ENCODE measurements around the gene ADGRF1. TPM values are rescaled to one million over a fixed set of nuclear protein-coding genes. Genes with fewer than 3 reads are reported as not detected.
"Not testable (repeated sequence)": the region's sequence is repeated elsewhere in the genome, so short reads cannot be mapped to it uniquely, and the experiment has no call there.

ADGRF1 gene
- 0.82 TPM in 1 of 2 replicates, not detected in the other for total RNA-seq

DNA sequence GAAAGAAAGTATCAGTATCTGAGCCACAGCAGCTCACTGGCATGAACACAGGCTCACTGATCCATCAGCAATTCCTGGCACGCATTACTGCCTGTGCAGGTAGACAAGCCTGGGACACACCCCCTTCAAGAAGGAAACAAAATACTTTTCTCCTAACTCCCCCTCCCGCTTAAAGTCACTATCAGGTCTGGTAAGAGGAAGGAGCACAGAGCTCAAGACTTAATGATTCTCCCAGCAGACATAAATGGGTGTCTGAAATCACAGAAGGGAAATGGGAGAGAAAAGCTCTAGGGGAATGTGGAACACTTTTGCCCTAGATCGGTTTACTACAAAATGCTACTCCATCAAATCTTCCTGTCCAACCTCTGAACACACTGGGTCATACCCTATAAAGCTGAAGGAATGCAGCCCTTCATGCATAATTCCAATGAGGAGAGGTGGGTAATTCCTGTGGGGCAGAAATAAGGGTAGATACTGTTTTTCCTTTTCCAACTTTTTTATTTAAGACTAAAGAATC lies at the start of gene ADGRF1:
Gene ADGRF1 (minus strand): TSS at position 58 of the 517 bp plus-strand sequence. CDS start 13,271 bp downstream, outside the sequence.
- no peak for DNase-seq (ENCODE audit: extremely low read depth, low read depth, low spot score)

DNA sequence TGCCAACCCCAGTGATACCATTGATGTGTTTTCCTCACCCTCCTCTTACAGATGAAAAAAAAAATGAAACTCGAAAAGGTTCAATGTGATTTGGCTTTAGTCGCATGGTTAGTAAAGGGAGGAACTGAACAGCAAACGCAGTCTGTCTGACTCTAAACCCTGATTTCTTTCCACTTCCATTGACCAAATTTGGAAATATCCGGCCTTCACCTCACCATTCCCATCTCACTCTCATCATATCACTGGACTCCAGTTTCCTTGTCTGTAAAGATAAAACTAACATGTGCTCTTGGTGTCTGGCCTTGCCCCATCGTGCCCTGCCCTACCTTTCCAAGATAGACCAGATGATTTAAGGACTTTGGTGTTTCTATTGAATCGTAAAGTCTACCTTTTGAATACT lies 48.7 kb upstream of the ADGRF1 start:
- no peak for DNase-seq (ENCODE audit: extremely low read depth, low read depth, low spot score)

DNA sequence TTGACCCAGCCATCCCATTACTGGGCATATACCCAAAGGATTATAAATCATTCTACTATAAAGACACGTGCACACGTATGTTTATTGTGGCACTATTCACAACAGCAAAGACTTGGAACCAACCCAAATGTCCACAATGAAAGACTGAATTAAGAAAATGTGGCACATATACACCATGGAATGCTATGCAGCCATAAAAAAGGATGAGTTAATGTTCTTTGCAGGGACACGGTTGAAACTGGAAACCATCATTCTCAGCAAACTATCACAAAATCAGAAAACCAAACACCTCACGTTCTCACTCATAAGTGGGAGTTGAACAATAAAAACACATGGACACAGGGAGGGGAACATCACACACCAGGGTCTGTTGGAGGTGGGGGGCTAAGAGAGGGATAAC lies 47.3 kb upstream of the ADGRF1 start:
- DNase-seq (ENCODE audit: extremely low read depth, low read depth, low spot score), result not testable (repeated sequence)

DNA sequence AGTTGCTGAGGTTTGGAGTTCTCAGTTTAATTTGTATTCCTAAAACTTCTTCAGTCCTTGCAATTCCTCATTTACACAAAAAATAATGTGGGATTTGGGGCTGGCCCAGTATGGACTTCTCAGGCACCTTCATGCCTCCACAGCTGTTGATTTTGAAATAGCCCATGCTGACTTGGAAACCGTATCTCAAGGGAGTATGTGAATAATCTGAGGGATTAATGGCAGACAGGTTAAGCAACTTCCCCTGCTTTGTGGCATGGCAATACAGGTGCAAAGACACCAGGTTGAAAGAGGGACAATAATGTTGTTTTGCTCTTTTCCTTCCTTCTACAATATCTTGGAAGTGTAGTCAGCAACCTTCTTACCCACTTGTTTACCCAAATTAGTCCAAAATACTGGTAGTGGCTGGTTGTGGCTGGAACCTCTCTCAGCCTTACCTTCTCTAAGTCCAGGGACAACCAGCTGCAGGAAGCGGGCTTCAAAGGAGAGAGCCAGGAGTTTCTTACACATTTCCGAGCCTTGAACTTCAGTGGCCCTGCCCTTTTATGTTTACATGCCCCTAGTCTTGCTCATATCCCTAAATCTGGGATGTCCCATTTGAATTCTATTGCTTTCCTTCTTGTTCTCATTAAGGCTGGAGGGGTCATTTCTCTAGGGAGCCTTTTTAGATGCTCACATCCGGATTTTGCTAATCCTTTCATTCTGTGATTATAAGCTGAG lies 44.1 kb upstream of the ADGRF1 start:
- DNase-seq (ENCODE audit: extremely low read depth, low read depth, low spot score), result no peak

DNA sequence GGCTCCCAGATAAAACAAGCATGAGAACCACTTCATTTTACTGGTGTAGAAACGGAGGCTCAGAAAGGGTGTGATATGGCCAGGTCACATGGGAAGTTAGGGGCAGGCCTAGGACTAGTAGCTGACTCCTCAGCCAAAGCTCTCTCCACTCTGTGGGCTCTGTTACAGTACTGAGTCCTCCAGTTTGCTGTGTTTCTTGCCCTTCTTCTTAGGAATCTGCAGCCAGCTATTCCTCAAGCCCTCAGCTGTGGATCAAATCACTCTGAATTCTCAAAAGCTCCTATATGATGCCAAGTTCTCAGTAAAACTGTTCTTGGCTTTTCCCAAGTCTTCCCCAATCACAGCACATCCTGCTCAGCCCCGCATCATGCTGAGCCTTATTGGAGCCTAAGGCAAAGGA lies 42.5 kb upstream of the ADGRF1 start:
- no peak for DNase-seq (ENCODE audit: extremely low read depth, low read depth, low spot score)

DNA sequence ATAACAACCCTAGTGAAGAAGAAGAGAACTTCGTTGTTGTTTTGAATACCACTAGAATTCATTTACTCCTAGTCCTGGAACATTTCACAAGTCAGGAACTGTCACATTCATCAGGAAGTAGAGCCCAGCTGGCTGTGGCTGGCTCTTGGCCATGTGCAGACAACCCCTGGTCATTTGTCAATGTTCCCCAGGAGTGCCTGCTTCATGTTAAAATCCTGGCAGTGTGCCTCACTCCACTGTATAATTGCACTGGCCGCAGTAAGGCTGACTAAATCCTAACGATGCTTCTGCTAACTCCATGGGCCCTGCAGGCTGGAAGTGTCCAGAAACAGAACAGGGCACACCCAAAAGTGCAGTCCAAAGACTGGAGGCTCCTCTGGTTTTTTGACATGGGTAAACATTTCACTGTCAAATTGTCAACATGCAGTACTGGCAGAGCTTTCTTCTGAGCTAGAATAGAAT lies 41.5 kb upstream of the ADGRF1 start:
- no peak for DNase-seq (ENCODE audit: extremely low read depth, low read depth, low spot score)

DNA sequence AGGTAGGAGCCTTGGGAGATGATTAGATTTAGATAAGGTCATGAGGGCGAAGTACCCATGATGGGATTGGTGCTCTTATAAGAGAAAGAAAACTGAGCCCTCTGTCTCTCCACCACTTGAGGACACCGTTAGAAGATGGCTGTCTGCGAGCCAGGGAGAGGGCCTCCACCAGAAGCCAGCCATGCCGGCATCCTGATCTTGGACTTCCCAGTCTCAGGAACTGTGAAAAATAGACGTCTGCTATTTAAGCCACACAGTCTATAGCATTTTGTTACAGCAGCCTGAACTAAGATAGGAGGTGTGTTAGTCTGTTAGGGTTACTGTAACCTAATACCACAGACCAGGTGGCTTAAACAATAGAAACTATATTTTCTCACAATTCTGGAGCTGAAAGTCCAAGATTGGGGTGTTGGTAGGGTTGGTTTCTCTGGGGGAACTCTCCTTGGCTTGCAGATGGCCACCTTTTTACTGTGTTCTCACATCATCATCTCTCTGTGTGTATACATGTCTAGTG lies 38.0 kb upstream of the ADGRF1 start:
- DNase-seq (ENCODE audit: extremely low read depth, low read depth, low spot score), result no peak

DNA sequence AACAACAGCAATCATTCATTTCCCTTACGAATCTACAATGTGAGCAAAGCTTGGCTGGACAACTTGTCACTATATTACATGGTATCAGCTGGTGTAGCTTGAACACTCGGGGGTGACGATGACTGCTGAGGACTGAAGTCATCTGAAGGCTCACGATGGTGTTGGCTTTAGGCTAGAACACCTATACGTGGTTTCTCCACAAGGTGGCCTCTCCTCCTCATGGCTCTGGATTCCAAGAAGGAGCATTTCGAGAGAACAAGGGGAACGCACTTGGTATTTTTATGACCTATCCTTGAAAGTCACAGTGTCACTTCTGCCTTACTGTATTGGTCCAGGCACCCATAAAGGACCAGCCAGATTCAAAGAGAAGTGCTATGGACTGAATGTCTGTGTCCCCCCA lies 37.5 kb upstream of the ADGRF1 start:
- no peak for DNase-seq (ENCODE audit: extremely low read depth, low read depth, low spot score)

DNA sequence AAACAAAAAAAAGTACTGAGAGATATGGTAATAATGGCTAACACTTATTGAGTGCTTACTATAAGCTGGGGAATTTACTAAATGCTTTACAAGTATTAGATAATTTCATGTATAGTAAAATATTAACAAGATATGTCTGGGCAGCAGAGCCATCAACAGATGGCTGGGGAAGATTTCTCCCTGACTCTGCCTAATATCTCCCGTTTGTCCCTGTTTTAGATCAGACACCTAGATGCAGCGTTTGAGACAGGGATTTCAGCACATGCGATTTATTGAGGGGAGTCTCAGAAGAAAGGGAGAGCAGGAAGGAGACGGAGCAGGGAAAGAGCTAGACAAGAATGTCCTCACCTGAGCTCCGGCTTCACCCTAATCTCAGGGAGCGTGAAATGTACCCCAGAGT lies 36.9 kb upstream of the ADGRF1 start:
- no peak for DNase-seq (ENCODE audit: extremely low read depth, low read depth, low spot score)

DNA sequence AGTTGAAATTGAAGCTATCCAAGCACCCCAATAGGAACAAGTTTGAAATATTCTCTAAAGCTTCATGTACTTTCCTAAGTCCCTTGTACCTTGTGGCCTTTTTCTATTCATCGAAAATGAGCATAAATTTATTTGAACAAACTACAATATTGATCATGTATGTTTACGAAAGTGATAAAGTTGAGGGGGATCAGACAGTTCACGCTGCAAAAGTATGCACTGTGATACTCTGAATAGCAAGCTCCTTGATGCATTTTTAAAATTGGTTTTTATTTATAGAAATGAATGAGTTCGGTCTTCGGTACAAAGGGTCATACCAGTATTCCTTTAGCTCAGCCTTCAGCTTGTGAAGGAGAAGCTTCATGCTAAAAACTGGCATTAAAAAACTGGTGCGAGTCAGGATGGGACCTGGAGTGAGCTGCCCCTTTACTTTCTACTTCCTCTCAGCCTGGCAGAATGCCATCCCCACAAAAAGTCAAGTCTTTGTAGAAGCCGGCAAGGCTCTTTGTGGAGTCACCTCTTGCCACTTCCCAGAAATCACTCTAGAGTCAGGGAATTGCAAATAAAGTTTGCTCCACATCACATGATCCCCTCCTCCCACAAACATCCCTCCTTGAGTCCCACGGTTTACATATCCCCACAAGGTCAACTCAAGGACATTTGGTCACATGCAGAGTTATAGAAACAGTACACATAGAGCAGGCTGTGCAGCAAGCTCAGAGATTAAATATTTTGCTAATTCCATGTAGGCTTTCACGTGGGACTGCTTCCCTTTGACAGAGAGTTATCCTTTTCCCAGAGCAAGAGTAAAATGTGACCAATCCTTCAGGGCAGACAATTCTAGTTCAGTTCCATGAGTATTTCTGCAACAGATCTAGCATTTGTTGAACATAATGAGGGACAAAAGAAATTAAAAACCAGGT lies 34.6 kb upstream of the ADGRF1 start:
- no peak for DNase-seq (ENCODE audit: extremely low read depth, low read depth, low spot score)

DNA sequence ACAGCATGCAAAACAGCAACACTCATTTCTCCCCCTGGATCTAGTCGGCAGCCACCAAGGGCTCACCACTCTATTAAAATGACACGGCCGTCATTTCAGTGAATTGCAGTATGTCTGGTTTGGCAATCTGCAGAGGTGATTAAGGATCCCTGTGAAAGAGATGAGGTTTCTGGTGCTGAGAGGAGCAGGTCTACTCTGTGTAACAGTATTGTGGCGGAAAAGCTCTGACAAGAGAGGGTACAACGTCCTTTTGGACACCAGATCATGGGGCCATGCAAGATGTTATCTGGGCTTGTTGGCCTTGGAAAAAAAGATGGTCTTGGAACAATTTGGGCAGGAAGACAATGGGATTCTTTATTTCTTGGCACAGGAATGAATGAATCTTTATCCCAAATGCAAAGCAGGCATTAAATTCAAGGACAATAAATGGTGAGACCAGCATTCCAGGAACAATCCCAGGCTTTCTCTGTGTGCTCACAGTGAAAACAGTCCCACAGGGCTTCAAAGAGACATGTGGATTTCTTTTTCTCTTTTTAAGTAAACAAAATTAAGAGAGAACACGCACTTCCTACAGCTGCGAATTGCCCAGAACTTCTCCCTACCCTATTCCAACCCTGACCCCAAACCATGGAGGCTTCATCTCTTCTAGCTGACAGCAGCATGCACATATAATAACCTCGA lies 33.7 kb upstream of the ADGRF1 start:
- no peak for DNase-seq (ENCODE audit: extremely low read depth, low read depth, low spot score)

DNA sequence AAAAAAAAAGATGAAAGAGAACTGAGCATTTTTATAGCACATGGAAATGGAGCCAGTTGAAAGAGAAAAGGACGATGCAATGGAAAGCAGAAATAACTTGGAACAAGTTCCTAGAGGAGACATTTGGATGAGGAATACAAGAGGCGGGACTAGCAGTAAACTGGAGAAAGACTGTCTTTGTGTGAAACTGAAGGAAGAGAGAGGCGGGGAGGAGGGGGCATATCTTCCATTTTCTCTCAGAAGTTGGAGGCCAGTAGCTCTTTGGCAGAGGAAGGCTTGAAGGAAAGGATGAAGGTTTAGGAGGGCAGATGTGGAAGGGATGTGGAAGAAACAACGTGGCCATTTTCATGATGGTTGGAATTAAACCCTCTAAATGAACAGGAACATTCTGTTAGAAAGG lies 33.0 kb upstream of the ADGRF1 start:
- DNase-seq (ENCODE audit: extremely low read depth, low read depth, low spot score), result no peak

DNA sequence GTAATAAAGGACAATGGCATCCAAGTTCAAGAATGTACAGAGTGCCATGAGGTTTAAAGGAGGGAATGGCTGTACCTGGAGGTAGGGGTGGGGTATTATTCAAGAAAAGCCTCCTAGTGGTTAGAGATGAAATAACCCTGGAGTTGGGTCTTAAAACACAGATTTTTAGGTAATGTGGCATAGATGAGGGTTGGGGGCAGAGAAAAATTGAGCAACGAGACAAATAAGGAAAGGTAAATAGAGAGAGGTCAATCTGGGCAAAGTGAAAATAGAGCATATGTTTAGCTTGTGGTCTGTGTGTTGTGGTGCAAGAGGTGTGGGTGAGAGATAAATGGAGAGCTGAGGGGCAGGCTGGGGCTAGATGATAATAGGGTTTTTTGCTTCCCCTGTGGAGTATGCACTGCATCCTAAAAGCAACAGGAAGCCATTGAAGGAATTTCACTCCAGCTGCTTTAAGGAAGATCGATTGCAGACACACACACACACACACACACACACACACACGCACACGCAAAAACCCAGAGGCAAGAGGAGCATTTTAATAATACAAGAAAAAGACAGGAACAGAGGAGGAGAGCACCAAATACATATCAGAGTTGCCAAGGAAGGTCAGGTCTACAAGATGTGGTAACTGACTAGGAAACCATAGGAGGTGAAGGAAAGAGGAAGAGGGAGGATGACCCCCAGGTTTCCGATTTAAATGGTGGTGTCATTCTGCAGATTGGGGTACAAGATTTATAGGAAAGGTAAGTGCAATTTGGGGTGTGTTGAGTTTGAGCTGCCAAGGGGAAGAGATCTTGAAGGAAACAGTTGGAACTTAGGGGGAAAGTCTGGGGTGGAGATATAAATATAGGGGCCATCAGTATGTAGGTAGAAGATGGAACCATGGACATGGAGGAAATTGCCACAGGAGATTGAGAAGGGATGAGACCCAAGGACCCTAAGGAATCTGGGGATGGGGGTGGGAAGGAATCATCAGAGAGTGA lies 31.3 kb upstream of the ADGRF1 start:
- DNase-seq (ENCODE audit: extremely low read depth, low read depth, low spot score), result no peak

DNA sequence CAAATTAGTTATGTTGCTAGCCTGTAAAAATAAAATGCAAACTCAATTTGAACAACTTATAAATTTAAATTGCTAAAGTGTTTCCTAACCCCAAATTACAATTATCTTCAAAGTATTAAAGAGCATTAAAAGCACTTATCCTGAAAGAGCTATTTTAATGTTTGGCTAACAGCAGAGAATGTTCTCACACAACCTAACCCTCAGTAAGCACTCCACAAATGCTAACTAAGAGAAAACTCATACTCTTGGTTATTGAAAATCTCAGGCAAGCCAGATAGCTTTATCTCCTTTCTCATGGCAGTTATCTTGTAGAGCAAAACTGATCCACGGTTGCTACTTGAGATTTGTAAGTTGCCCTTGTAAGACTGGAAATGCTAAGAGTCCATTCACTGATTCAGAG lies 30.5 kb upstream of the ADGRF1 start:
- no peak for DNase-seq (ENCODE audit: extremely low read depth, low read depth, low spot score)

DNA sequence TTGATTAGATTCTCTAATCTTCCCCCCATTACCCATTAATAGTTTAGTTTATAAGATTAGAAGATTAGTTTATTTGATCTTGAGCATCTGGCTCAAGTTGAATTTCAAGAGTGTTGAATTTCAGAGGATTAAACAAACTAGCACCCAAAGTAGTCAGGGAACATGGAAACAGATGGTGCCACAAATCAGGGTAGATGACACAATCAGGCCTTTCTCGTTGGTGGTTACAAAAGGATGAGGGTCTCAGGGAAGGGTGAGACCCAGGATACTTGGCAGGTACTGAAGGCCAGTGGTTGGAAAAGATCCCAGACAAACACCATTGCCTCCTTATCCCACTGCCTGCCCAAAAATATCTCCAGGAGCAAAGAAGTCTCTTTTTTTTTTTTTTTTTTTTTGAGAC lies 29.5 kb upstream of the ADGRF1 start:
- no peak for DNase-seq (ENCODE audit: extremely low read depth, low read depth, low spot score)

DNA sequence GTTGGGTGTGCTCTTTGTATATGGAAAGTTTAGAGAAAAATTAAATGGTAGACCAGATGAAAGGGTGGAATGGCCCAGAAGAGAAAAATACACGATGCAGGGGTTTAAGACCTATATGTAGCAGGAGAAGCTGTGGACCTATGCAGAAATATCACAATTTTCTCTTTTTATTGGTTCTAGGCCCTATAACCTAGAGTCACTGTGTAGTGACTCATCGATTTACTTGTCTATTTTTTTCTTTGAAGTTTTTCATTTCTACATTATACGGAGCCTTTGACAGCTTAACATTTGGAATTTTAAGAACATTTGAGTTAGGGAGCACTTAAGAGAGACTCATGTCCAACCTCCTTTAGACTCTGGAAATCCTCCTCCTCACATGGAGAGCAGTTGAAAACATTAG lies 28.3 kb upstream of the ADGRF1 start:
- DNase-seq (ENCODE audit: extremely low read depth, low read depth, low spot score), result no peak

DNA sequence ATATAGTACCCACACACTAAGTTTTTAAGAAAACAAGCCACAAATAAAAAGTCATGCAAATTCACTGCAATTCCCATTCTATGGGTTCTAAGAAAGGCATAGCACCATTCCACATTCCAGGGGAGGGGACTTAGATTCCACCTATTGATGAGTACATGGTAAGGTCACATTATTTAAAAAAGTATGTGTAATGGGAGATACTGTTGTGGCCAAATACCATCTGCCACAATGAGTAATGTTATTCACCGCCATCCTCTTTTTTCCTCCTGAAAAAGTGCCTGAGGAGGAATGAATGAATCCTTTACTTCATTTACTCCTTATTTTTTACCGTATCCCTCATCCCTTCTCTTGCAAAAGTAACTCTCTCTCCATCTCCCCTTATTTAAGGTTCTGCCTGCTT lies 27.0 kb upstream of the ADGRF1 start:
- DNase-seq (ENCODE audit: extremely low read depth, low read depth, low spot score), result no peak

DNA sequence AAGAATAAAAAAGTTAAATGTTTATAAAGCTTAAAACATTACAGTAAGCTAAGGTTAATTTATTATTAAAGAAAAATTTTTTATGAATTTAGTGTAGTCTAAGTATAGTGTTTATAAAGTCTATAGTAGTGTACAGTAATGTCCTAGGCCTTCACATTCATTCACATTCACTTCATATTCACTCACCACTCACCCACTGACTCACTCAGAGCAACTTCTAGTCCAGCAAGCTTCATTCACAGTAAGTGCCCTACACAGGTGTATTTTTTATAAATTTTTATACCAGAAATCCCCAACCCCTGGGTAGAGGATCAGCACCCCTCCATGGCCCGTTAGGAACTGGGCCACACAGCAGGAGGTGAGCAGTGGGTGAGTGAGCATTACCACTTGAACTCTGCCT lies 24.3 kb upstream of the ADGRF1 start:
- DNase-seq (ENCODE audit: extremely low read depth, low read depth, low spot score), result no peak

DNA sequence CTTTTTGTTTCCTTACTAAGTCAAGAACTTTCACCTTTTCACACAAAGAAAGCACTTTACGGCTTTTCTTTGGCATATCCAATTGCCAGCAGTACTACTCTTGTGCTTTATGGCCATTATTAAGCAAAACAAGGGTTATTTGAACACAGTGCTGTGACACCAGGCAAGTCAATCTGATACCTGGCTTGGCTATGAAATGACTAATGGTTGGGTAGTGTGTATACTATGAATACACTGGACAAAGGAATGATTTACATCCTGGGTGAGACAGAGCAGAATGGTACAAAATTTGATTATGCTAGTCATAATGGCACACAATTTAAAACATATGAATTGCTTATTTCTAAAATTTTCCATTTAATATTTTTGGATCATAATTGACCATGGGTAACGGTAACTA lies 22.1 kb upstream of the ADGRF1 start:
- no peak for DNase-seq (ENCODE audit: extremely low read depth, low read depth, low spot score)

DNA sequence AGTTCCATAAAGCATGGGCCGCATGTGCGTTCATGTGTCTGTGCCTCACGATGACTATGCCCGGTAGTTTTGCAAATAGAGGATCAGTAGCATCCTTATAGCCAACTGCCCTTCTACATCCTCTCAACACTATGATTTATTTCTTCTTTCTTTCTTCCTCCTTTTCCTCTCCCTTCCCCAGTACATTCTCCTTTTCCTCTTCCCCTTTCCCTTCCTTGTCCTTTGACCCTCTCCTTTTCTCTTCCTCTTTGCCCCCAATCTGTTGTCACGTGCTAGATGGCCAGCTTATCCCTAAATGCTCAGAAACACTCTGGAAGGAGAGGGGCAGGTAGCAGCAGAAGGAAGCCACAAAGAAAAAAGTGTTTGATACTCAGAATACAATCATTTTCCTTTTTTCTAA lies 20.2 kb upstream of the ADGRF1 start:
- no peak for DNase-seq (ENCODE audit: extremely low read depth, low read depth, low spot score)

All from glomerular endothelial cell (primary cell).